OCI-LY7 (cell line): Measurements from ENCODE around the gene TCF20.
A peak's percentile ranks its signal among the peaks of the same experiment; 100 is the strongest.

Experiments
- EZH2phosphoT487 ChIP-seq: fragments of 200-600 bp; sonication (generic); IDR thresholded peaks from 2 replicates; pipeline ENCODE4 v1.6.1; 2018; ENCODE audit warnings: low read depth, borderline replicate concordance, mild to moderate bottlenecking, mixed run types, antibody characterized with exemption, low read length, moderate library complexity, mixed read lengths
- TF ChIP-seq, protein P1 (sequence below): fragments of 200-600 bp; sonication (generic); conservative IDR thresholded peaks from 2 replicates; pipeline ENCODE4 v1.5.1; 2014; ENCODE audit warnings: mild to moderate bottlenecking, antibody characterized with exemption, low read length, moderate library complexity, mixed read lengths

DNA sequence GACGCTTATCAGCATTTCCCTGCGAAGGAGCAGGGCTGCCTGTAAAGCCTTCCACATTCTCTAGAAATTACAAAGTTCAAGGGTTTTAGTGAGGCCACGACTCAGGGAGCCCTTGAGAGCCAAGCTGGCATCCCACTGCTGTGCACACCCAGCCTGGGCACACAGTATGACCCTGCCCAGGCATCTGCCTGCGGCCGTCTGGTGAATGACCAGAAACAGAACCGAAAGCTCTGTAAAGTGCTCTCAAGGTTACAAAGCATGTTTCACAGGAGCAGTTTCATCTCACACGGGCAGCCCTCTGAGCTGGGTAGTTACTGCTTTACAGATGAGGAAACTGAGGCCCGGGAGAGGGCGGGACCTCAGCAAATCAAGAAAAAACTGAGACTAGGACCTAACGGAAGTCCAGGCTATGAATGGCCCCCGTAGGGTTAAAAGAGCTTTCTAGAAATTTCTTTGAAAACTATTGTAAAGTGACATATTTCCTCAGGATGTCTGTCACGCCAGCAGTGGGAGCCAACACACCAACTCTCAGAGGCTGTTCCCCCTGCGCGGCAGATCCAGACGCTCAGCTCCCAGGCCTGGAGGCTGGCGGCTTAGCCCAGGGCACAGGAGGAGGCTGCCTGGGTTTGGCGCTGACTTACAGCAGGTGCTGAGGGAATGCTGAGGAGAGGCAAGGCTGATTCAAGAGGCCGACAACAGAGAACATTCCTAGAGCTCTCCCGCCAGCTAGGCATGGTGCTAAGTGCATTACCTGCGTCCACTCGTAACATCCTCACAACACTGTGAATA is 7.7 kb upstream of the TCF20 start:
- TF ChIP-seq, protein P1, sequence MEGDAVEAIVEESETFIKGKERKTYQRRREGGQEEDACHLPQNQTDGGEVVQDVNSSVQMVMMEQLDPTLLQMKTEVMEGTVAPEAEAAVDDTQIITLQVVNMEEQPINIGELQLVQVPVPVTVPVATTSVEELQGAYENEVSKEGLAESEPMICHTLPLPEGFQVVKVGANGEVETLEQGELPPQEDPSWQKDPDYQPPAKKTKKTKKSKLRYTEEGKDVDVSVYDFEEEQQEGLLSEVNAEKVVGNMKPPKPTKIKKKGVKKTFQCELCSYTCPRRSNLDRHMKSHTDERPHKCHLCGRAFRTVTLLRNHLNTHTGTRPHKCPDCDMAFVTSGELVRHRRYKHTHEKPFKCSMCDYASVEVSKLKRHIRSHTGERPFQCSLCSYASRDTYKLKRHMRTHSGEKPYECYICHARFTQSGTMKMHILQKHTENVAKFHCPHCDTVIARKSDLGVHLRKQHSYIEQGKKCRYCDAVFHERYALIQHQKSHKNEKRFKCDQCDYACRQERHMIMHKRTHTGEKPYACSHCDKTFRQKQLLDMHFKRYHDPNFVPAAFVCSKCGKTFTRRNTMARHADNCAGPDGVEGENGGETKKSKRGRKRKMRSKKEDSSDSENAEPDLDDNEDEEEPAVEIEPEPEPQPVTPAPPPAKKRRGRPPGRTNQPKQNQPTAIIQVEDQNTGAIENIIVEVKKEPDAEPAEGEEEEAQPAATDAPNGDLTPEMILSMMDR, result peak; percentile 52
- TF ChIP-seq EZH2phosphoT487, result no peak
